ENCODE results near the gene SIAH3.

The SIAH3 gene

DNA sequence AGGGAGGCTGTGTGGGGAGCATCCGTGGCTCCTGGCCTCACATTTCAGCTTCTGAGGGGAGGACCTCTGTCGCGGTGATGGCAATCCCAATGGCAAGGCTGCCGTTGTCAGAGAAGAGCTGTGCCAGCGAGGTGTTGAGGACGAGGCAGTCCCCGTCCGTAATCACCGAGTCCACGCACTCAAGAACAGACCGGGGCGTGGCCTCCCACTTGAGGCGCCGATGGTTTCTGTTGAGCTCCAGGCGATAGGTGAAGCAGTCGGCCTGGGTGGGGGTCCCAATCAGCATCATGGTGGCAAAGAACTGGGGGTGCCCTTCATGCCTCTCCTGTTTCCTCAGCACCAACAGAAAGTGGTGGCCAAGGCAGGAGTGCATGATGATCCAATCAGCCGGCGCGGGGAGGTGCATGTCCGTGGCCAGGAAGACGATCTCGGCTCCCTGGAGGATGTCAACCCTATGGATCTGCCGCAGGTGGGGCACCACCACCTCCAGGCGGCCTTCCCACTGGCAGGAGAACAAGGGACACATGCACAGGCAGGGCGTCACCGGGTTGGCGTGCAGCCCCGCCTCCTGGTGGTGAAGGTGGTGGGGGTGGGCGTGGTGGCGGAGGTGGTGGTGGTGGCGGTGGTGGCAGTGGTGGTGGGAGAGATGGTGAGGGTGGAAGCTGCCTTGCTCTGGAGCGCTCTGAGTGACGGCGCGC, 68.1 kb downstream of the SIAH3 start:
- Histone ChIP-seq H3K9me3 (ENCODE audit: control insufficient read depth, insufficient read depth, low read length) (no peaks in the 10 kb centered on the region), H3K36me3 (ENCODE audit: control insufficient read depth, insufficient read depth, low read length) (no peaks in the 10 kb centered on the region), H3K27ac (ENCODE audit: low read length) (no peak overlapping the region), H3K27me3 (ENCODE audit: control insufficient read depth, insufficient read depth, low read length) (no peaks in the 10 kb centered on the region), H3K4me1 (ENCODE audit: control insufficient read depth, insufficient read depth, low read length) (no peaks in the 10 kb centered on the region), H3K4me3 (ENCODE audit: low read length) (no peak overlapping the region)
- no CpG with 5 or more reads among the region's 35 CpGs for WGBS (ENCODE audit: insufficient coverage, insufficient read length)
- no peak for DNase-seq (ENCODE audit: low read depth, low spot score)

DNA sequence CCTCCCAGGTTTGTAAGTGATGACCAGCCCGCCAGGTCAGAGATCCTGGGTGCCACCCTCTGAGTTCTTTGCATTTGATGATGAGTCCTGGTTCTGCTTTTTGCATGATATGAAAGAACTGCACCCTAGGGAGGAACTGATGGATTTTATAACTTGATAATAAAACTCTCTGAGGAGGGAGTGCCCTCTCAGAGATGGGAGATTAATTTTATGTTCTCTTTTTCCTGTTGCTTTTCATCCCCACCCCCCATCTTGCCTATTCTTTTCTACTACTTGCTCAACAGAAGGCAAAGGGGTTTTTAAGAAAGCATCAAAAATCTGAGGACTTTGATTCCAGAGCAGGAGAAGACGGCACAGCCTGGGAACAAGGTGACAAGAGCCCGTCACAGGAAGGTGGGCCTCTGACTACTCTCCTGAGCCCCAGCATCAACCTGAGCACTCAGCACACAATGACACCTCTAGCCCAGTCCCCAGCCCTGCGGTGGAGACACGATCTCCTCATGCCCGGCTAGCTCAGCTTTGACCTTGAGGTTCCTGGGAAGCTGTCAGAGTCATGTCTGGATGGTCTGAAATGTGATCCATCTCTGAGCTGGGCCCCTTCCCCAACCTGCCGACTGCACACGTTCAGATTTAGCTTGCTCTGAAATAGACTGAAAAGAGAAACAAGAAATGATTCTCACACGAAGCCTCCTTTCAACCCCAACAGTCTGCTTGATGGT, 69.1 kb downstream of the SIAH3 start:
- no peak overlapping the region for H3K27ac ChIP-seq (ENCODE audit: low read length)
- H3K4me1 ChIP-seq (ENCODE audit: control insufficient read depth, insufficient read depth, low read length): no peaks in the 10 kb centered on the region
- no peaks in the 10 kb centered on the region for H3K36me3 ChIP-seq (ENCODE audit: control insufficient read depth, insufficient read depth, low read length)
- H3K9me3 ChIP-seq (ENCODE audit: control insufficient read depth, insufficient read depth, low read length): no peaks in the 10 kb centered on the region
- H3K27me3 ChIP-seq (ENCODE audit: control insufficient read depth, insufficient read depth, low read length): no peaks in the 10 kb centered on the region
- no CpG with 5 or more reads among the region's 9 CpGs for WGBS (ENCODE audit: insufficient coverage, insufficient read length)
- H3K4me3 ChIP-seq (ENCODE audit: low read length): no peak overlapping the region
- no peak for DNase-seq (ENCODE audit: low read depth, low spot score)

DNA sequence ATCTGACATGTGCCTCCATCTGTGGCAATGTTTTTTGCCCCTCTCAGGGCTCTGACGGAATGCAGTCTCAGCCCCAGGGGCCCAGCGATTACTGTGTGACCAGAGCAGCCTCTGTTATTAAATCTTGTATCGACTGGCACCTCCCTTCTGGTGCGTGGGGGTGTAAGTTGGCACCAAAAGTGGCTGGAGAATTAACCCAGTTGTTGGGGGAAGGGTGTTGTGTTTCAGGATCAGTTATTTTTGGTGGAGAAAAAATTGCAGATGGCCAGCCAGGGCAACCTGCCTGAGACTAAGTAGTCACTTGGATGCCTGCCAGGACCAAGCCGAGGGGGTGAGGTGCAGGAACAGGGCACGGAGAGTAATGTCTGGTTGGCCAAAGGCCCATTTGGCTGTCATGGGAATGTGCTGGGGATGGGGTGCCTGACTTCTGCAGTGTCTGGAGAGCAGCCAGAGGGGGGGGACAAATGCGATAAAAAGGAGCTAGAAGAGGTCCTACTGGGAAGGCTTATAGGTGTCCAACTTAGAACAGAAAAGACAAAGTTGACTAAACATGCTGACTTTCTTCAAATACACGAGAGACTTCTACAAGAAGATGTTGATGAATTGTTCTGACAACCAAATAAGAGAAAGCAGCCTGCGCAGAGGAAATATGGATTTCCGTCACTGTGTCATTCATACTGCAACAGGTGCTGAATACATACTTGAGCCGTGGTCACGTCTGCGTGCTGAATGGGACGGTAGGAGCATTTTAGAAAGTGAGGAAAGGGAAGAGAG, 69.8 kb downstream of the SIAH3 start:
- Histone ChIP-seq H3K4me3 (ENCODE audit: low read length) (no peak overlapping the region), H3K27me3 (ENCODE audit: control insufficient read depth, insufficient read depth, low read length) (no peaks in the 10 kb centered on the region), H3K9me3 (ENCODE audit: control insufficient read depth, insufficient read depth, low read length) (no peaks in the 10 kb centered on the region), H3K36me3 (ENCODE audit: control insufficient read depth, insufficient read depth, low read length) (no peaks in the 10 kb centered on the region), H3K27ac (ENCODE audit: low read length) (no peak overlapping the region), H3K4me1 (ENCODE audit: control insufficient read depth, insufficient read depth, low read length) (no peaks in the 10 kb centered on the region)
- WGBS (ENCODE audit: insufficient coverage, insufficient read length): no CpG with 5 or more reads among the region's 14 CpGs
- no peak for DNase-seq (ENCODE audit: low read depth, low spot score)

- no peak for DNase-seq (ENCODE audit: low read depth, low spot score)
- no CpG with 5 or more reads among the region's 5 CpGs for WGBS (ENCODE audit: insufficient coverage, insufficient read length)
- H3K36me3 ChIP-seq (ENCODE audit: control insufficient read depth, insufficient read depth, low read length): no peaks in the 10 kb centered on the region
- no peaks in the 10 kb centered on the region for H3K9me3 ChIP-seq (ENCODE audit: control insufficient read depth, insufficient read depth, low read length)
- H3K4me3 ChIP-seq (ENCODE audit: low read length): no peak overlapping the region
- H3K4me1 ChIP-seq (ENCODE audit: control insufficient read depth, insufficient read depth, low read length): no peaks in the 10 kb centered on the region; the same call in 1 of the 2 replicates
- H3K27ac ChIP-seq (ENCODE audit: low read length): no peak overlapping the region
- no peaks in the 10 kb centered on the region for H3K27me3 ChIP-seq (ENCODE audit: control insufficient read depth, insufficient read depth, low read length)
These were observed 71.7 kb downstream of the SIAH3 start for GRCh38 chr13:45779901-45780300.

DNA sequence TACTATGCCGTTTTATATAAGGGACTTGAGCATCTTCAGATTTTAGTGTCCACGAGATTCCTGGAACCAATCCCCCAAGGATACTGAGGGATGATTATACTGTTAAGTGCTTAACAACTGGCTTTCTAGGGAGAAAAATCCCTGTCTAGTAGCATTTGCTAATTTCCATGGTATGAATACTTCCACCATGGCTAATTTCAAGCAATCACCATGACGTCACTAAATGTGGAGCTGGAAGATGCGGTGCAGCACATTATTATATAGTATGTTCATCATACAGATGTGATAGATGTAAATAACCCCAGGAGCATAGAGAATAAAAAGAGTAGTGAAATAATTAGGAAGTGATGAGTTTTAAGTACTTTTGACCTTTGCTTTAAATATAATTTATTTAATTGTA, 72.7 kb downstream of the SIAH3 start:
- H3K27me3 ChIP-seq (ENCODE audit: control insufficient read depth, insufficient read depth, low read length): no peaks in the 10 kb centered on the region
- no peaks in the 10 kb centered on the region for H3K36me3 ChIP-seq (ENCODE audit: control insufficient read depth, insufficient read depth, low read length)
- H3K4me3 ChIP-seq (ENCODE audit: low read length): no peak overlapping the region
- no CpG with 5 or more reads among the region's 4 CpGs for WGBS (ENCODE audit: insufficient coverage, insufficient read length)
- no peak for DNase-seq (ENCODE audit: low read depth, low spot score)
- H3K9me3 ChIP-seq (ENCODE audit: control insufficient read depth, insufficient read depth, low read length): no peaks in the 10 kb centered on the region
- no peaks in the 10 kb centered on the region; the same call in 1 of the 2 replicates for H3K4me1 ChIP-seq (ENCODE audit: control insufficient read depth, insufficient read depth, low read length)
- H3K27ac ChIP-seq (ENCODE audit: low read length): no peak overlapping the region

GRCh38 chr13:45776748-45777147, 74.8 kb downstream of the SIAH3 start:
- Histone ChIP-seq H3K4me3 (ENCODE audit: low read length) (no peak overlapping the region), H3K9me3 (ENCODE audit: control insufficient read depth, insufficient read depth, low read length) (no peaks in the 10 kb centered on the region), H3K27ac (ENCODE audit: low read length) (no peak overlapping the region), H3K27me3 (ENCODE audit: control insufficient read depth, insufficient read depth, low read length) (no peaks in the 10 kb centered on the region), H3K36me3 (ENCODE audit: control insufficient read depth, insufficient read depth, low read length) (no peaks in the 10 kb centered on the region), H3K4me1 (ENCODE audit: control insufficient read depth, insufficient read depth, low read length) (no peaks in the 10 kb centered on the region; the same call in 1 of the 2 replicates)
- no CpG with 5 or more reads among the region's 5 CpGs for WGBS (ENCODE audit: insufficient coverage, insufficient read length)
- no peak for DNase-seq (ENCODE audit: low read depth, low spot score)

- H3K27me3 ChIP-seq (ENCODE audit: control insufficient read depth, insufficient read depth, low read length): no peaks in the 10 kb centered on the region
- H3K4me1 ChIP-seq (ENCODE audit: control insufficient read depth, insufficient read depth, low read length): no peaks in the 10 kb centered on the region; the same call in 1 of the 2 replicates
- H3K4me3 ChIP-seq (ENCODE audit: low read length): no peak overlapping the region
- no peak for DNase-seq (ENCODE audit: low read depth, low spot score)
- H3K27ac ChIP-seq (ENCODE audit: low read length): no peak overlapping the region
- WGBS (ENCODE audit: insufficient coverage, insufficient read length): no CpG with 5 or more reads among the region's 3 CpGs
- no peaks in the 10 kb centered on the region for H3K9me3 ChIP-seq (ENCODE audit: control insufficient read depth, insufficient read depth, low read length)
- no peaks in the 10 kb centered on the region for H3K36me3 ChIP-seq (ENCODE audit: control insufficient read depth, insufficient read depth, low read length)
These were observed 76.1 kb downstream of the SIAH3 start for GRCh38 chr13:45775401-45775963.

GRCh38 chr13:45773944-45774343, 77.6 kb downstream of the SIAH3 start:
- Histone ChIP-seq H3K36me3 (ENCODE audit: control insufficient read depth, insufficient read depth, low read length) (no peaks in the 10 kb centered on the region), H3K27me3 (ENCODE audit: control insufficient read depth, insufficient read depth, low read length) (no peaks in the 10 kb centered on the region), H3K27ac (ENCODE audit: low read length) (no peak overlapping the region), H3K4me1 (ENCODE audit: control insufficient read depth, insufficient read depth, low read length) (peaks cover 3% of the 10 kb centered on the region; the same call in 1 of the 2 replicates), H3K4me3 (ENCODE audit: low read length) (no peak overlapping the region), H3K9me3 (ENCODE audit: control insufficient read depth, insufficient read depth, low read length) (no peaks in the 10 kb centered on the region)
- no peak for DNase-seq (ENCODE audit: low read depth, low spot score)
- no CpG with 5 or more reads among the region's 3 CpGs for WGBS (ENCODE audit: insufficient coverage, insufficient read length)

DNA sequence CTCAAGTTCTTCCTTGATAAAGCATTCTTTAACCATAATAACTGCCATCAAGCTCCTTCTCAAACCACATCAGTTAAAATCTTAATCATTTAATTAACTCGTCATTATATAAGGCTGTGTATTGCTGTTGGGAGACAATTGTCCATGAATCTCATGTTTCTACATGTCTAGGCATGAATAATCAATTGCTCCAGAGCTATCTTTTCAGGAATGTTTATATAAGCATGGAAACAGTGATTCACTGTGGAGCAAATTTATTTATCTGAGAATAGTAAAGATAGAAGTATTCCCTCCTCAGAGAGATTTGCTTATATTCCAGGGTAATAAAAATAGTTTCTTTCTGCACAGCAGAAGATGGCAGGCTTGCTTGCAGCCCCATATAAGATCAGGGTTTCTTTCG, 78.3 kb downstream of the SIAH3 start:
- Histone ChIP-seq H3K9me3 (ENCODE audit: control insufficient read depth, insufficient read depth, low read length) (no peaks in the 10 kb centered on the region), H3K27ac (ENCODE audit: low read length) (no peak overlapping the region), H3K36me3 (ENCODE audit: control insufficient read depth, insufficient read depth, low read length) (no peaks in the 10 kb centered on the region), H3K4me3 (ENCODE audit: low read length) (no peak overlapping the region), H3K27me3 (ENCODE audit: control insufficient read depth, insufficient read depth, low read length) (no peaks in the 10 kb centered on the region), H3K4me1 (ENCODE audit: control insufficient read depth, insufficient read depth, low read length) (peaks cover 4% of the 10 kb centered on the region; the same call in 1 of the 2 replicates)
- no peak for DNase-seq (ENCODE audit: low read depth, low spot score)
- WGBS (ENCODE audit: insufficient coverage, insufficient read length): 100% methylated on average over 1 of the region's 2 CpGs

DNA sequence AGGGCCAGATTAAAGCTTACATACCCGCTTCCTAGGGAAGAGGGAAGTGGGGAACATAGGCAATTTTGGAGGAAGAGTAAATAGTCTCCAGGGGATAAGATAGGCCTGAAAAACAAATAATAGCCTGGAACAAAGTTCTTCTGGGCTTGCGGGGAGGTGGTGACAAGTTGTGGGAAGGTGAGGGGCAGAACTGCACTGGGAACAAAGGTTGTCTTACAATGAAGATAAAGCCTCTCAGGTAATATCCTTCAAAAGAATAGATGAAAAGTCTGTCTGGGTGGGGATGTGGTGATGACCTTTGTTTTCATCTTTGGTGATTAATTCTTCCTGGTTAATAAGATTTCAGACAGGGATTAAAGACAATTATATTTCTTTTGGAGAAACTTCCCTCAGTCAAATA, 80.7 kb downstream of the SIAH3 start:
- H3K4me3 ChIP-seq (ENCODE audit: low read length): no peak overlapping the region
- H3K4me1 ChIP-seq (ENCODE audit: control insufficient read depth, insufficient read depth, low read length): peaks cover 4% of the 10 kb centered on the region; the same call in 1 of the 2 replicates
- H3K27me3 ChIP-seq (ENCODE audit: control insufficient read depth, insufficient read depth, low read length): no peaks in the 10 kb centered on the region
- WGBS (ENCODE audit: insufficient coverage, insufficient read length): no CpG with 5 or more reads among the region's 2 CpGs
- DNase-seq (ENCODE audit: low read depth, low spot score): no peak
- no peaks in the 10 kb centered on the region for H3K36me3 ChIP-seq (ENCODE audit: control insufficient read depth, insufficient read depth, low read length)
- no peak overlapping the region for H3K27ac ChIP-seq (ENCODE audit: low read length)
- no peaks in the 10 kb centered on the region for H3K9me3 ChIP-seq (ENCODE audit: control insufficient read depth, insufficient read depth, low read length)
